Measurements from ENCODE around the gene CST3.
A peak's percentile ranks its signal among the peaks of the same experiment; 100 is the strongest.

GRCh38 chr20:23668477-23668951, 30.8 kb upstream of the CST3 start:
- TF ChIP-seq CTCF (IDR thresholded peaks at IDR 0.05; ENCODE audit: borderline replicate concordance, extremely low read depth, low read length, poor library complexity, severe bottlenecking) (peak; percentile 93), EZH2 (IDR thresholded peaks at IDR 0.05; ENCODE audit: borderline replicate concordance, low read depth, low read length, severe bottlenecking) (no peak)

All from DND-41 (cell line).